Measurements from ENCODE around the gene C16orf74.

- TF ChIP-seq CTCF (IDR thresholded peaks at IDR 0.05 in 4 of 5, conservative IDR thresholded peaks at IDR 0.05 in 1 of 5) (no peak), POLR2A (IDR thresholded peaks at IDR 0.05) (no peak)
Measured at GRCh38 chr16:85761861-85762260, 11.0 kb upstream of the C16orf74 start.

Measured in gastrocnemius medialis (tissue), 4 donors.